DMS53 treated with DMSO at 0.1 percent for 48 hours (cell line): ENCODE results near the gene DMD.

ENCODE experiments used
- DNase-seq: peaks from one replicate; lab custom pipeline; 2025; ENCODE audit not compliant: unreplicated experiment; lab: John Stamatoyannopoulos, UW

DMD gene

DNA sequence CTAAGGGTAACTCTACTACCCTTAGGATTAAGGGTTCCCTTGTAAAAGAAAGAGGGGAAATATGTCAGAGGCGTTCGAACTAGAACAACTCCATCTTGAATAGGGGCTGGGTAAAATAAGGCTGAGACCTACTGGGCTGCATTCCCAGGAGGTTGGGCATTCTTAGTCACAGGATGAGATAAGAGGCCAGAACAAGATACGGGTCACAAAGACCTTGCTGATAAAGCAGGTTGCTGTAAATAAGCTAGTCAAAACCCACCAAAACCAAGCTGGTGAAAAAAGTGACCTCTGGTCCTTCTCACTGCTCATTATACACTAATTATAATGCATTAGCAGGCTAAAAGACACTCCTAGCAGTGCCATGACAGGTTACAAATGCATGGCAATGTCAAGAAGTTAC is 922.0 kb downstream of the DMD start:
- DNase-seq, result no peak

DNA sequence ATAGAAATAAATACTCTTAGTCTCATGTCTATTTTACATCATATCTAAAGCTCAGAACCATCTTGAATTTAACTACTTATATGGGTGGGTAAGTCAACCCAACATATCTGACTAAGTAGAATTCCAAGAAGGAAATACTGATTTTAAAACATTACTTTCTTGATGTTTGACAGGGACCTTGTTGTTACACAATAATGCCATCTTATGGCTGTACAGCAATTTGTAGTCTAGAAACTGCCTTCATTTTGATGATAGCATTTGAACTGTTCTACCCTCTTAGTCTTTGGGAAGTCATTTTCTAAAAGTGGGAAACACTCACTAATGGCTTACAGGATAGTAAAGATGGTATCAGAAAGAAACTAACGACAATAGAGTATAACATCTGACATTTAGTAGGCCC is 929.5 kb downstream of the DMD start:
- DNase-seq, result no peak

DNA sequence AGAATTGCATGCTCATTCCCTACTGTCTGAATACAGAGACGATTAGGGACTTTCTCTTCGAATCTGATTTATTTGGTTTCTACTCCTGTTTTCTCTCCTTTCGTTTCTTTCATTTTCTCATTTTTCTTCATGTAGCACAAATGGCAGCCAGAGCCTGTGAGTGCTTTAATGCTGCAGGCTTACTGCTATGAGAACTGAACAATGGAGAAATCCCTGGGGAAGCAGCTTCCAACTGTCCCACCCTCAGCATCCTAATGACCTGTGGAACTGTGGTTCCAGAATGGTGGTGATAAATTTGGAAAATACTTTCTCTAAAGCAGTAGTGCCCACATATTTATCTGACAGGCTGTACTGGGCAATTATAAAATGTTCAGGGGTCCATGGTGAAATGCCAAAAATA is 930.4 kb downstream of the DMD start:
- no peak for DNase-seq

DNA sequence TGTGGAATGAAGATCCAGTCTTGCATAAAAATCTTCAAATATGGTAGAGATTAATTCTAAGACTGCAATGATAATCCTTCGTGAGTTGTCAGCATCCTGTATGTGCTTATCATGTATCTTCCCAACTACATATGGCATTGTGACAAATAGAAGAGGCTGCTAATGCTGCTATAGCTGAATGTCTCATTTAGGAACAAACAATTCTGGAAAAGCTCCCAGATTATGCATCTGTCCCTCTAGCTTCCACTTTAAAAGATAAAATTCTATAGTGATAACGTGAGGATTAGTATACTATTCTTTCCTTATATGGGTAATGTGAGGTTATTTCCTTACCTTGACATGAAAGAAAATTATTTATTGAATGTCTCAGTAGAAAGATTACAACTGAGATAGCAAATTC is 930.9 kb downstream of the DMD start:
- DNase-seq, result no peak

DNA sequence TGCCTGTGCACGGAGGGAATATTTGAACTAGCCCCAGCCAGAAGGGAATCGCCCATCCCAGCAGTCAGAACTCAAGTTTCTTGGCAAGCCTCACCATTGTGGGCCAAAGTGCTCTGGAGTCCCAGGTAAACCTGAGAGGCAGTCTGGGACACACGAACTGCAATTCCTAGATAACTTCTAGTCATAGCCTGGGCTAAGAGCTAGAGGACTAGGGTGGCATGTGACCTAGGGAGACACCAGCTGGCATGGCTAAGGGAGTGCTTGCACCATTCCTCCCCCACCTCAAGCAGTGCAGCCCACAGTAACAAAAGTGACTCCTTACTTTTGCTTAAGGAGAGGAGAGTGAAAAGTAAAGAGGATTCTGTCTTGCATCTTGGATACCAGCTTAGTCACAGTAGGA is 935.2 kb downstream of the DMD start:
- DNase-seq, result no peak

DNA sequence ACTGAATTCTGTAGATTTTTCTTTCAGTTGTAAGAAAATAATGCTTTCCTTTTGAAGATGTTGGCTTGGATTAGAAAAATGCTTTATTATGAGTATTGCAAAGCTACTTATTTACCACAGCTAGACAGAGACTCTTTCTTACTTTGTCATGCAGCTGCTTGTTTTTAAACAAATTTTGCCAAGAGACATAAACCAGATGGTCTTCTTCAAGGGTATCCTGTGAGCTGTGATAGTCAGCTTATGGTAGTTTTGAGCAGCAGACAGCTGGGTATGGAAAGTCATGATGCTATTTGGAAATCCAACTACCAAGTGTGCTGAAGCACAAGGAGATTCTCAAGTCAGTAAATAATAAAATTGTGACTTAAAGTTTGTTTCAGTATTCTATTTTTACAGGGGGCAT is 941.5 kb downstream of the DMD start:
- DNase-seq, result no peak

DNA sequence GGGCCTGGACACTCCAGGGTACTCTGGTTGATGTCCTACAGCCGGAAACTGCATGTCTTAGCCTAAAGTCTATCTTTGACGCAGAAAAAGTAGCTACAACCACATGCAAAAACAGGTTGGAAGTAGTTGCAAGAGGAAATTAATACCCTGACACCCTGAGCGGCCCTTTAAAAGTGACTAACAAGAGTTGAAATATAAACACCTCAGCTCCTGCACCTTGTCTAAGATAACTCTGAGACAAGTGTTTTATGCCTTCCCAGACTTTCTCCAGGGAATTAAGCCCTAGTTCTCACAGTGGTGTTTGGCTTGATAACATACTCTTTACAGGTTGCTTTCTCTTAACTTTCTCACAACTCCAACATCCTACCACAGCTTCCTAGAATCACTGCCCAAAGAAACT is 943.1 kb downstream of the DMD start:
- no peak for DNase-seq

DNA sequence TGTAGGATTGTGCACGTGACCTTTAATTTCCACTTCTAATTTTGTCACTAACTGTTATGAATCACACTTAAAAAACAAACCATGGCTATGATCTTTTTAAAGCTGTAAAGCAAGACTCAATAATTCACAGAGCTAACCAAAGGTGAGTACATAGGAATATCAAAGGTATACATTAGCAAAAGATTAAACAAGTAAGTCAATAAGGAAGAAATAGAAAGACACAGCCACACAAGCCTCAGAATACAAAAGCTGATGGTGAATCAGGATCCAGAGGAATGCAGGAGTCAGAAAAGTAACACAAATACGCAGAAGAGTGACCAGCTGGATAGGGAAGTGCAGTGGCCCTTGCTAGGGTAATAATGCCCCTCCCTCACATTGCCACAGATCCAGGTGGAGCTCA is 943.6 kb downstream of the DMD start:
- DNase-seq, result no peak

DNA sequence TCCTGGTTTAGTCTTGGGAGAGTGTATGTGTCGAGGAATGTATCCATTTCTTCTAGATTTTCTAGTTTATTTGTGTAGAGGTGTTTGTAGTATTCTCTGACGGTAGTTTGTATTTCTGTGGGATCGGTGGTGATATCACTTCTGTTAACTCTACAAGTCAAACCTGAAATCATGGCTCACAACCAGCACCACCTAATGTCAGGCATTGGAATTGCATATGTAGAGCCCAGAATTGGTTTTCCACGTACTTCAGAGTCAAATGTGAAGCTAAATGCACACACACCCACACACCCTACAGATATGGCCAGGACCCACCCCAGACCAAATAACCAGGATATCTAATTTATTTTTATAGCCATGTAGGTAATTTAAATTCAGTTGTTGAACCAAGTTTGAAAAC is 964.7 kb downstream of the DMD start:
- peak; percentile 30 for DNase-seq

DNA sequence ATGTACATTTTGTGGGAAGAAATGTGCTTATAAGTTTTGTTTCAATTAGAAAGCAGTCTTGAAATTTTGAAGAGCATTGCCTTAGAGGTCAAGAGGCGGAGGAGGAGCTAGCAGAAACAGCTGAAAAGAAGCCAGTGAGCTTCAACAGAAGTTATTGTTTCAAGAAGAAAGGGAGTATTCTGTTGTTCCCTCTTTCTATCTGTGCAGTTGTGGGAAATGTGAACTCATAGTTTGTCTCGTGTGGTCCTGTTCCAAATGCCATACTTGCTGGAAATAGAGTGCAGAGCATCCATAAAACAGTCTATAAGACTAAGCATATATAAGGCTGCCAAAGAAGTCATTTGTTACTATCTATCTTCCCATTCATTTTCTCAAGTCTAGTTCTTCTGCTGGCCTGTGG is 1015.7 kb downstream of the DMD start:
- DNase-seq, result no peak

DNA sequence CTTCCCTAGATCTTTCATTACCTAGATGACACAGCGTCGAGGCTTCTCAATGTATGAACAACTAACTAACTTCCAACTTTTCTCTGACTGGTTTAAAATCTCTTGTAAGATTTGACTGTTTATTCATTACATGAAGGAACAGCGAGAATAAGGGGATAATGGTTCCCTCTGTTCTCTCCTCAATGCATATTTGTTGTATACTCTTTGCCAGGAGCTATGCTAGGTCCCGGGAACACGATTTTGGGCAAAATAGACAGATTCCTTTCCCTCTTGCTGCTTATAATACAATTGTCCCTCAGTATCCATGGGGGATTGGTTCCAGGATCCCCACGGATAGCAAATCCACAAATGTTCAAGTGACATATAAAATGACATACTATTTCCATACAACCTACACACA is 1020.0 kb downstream of the DMD start:
- DNase-seq, result no peak

DNA sequence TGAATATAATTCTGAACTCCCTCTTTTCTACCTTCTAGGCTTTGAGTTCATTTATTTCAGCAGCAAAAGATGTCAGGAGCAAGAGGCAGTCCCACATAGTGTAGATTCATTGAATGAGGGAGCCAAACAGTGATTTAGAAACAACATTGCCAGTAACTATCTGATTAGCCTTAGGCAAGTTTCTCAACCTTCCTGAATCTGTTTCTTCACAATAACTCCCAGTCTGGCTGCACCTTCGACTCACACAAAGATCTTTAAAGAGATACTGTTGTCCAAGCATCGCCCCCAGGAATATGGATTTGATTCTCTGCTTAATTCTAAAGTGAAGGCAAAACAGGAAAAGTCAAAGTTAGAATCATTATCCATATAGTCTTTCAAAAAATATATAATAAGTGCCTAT is 1026.2 kb downstream of the DMD start:
- no peak for DNase-seq

DNA sequence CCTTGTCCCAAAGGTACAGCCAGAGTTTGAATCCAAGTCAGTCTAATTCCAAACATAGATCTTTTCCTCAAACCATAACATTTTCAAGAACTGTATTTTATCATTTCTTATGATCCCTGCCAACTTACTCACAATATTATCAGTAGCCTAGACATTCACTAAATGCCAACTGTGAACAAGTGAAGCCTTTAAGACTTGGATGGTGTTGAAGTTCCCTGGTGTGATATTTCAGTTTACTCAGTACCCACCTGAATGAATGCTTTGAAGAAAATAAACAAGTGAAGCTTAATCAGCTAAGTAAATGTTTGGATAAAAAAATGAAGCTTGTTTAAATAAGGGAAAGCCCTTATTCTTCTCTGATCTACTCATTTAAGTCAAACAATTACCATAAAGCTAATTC is 1028.3 kb downstream of the DMD start:
- DNase-seq, result peak; percentile 36

DNA sequence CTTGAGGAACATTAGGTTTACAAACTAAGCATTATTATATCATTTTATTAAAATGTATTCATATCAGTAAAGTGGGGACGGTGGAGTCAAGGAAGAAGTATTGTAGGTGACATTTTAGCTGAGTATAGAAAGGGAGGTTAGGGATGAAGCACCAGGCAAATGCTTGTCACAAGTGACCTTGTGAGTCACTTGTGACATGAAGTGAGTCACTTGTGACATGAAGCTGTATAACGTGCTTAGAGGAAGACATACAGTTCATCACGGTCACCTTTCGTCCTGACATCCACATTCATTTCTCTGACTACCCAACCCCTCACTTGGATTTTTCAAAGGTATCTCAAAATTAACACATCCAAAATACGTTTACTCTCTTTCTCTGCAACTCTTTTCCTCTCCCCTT is 1034.8 kb downstream of the DMD start:
- DNase-seq, result no peak

DNA sequence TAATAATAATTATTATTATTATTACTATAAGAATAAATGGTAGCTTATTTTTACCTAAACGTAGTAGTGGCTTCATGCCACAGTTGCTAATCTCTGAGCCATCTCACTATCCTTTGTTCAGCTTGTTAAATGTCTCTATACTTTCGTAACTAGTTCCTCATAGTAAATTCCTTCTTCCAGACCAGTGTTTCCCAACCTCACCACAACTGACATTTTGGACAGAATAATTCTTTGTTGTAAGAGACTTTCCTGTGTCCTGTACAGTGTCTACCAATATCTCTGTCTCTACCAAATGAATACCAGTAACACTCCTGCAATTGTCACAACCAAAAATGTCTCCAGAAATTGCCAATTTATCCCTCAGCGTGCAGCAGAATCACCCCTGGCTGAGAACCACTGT is 1040.9 kb downstream of the DMD start:
- no peak for DNase-seq

DNA sequence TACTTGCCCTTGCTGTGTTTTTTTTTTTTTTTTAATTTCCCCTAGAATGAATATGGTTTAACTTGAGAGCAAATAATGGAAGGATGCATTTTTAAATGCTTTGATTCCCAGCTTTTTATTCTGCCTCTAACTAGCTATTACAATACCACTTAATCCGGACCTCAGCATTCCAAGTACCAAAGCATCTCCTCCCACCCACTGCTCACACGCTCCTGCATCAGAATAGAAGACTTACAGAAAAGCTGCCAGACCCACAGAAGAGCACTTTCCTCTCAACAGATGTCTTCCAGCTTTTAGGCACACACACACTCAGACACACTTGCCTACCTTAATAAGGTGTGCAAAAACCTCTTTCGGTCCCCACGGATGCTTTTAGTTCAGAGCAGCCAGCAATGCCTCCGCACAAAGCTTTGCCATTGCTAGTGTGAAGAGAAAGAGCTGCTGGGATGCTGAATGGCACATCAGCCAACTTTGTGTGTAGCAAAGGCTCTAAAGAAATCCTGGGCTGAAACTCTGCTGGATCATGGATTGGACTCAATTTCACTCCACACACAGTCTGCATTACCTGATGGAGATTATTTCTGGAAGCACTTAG is 1056.2 kb downstream of the DMD start:
- DNase-seq, result no peak

DNA sequence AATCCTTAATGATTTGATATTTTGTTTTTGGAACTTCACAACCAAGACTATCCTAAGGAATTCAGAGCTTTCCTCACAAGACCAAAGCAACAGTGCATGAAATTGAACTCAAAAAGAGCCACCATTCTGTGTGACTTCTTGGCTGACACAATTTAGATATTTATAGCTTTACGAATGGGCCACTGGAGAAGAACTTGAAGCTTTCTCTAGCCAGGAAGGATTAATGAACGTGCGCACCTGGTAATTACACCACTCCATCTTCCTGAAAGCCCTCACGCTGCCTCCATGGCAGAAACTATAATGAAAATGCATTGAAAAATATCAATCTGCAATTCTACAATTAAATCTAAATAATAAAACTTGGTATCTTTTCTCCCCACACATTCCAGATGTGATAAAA is 1057.8 kb downstream of the DMD start:
- DNase-seq, result no peak

DNA sequence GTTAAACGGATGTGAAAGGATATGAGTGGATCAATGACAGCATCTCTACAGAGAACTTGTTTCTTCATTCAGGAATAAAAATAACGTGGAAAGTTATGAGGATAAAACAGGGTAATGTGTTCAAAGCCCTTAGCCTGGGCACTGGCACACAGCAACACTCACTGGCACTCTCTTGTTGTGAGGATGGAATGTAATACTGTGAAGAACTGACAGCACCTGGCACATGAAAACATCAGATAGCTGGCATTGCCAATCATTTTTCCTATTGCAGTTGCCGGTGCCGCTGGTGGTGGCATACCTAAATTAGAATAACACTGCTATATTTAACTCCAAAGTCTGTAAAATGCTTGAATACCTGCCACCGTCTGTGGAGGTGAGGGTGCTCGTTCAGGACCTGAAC is 1061.2 kb downstream of the DMD start:
- DNase-seq, result no peak

DNA sequence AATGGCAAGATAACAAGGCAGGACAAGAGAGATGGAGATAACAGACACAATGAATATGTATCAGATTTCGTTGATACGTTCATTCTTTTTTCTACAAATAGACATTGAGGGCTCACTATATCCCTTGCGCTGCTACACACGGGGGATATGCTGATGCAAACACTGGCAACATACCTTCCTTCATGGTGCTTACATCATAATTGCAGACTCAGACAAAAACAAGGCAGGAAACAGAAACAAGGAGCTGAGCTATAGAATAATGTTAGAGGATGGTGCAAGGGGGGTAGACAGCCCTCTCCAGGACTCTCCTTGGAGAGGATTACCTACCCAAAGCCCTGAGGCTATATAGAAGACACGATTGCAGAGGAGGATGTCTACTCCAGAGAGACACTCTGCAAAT is 1069.5 kb downstream of the DMD start:
- DNase-seq, result no peak

DNA sequence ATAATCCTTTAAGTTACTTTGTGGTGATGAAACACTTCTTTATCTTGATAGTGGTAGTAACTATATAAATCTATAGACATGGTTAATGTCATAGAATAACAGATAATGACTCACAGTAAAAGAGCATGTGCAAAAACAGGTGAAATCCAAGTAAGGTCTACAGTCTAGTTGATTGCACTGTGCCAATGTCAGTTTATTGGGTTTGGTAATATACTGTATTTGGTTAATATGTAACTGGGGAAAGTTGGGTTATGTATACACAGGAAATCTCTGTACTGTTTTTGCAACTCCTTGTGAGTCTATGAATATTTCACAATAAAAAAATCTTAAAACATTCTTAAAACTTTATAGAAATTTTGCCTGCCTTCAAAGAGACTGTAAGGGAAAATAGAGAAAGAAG is 1071.9 kb downstream of the DMD start:
- peak; percentile 24 for DNase-seq

DNA sequence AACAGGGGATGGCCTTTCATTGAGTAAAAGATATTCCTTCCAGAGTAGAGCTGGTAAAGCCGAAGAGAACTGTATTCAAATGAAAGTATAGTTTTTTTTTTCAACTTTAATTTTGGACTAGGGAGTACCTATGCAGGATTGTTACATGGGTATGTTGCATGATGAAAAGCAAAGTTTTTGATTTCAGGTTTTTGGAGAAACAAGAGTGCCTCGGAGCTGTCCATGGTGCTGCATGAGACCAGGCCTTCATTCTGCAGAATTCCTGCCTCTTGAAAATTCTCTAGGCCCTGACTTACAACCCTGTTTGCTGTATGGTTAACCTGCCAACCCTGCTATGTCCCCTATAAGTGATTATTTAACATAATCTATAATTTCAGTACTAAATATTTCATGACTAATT is 1073.8 kb downstream of the DMD start:
- DNase-seq, result no peak

DNA sequence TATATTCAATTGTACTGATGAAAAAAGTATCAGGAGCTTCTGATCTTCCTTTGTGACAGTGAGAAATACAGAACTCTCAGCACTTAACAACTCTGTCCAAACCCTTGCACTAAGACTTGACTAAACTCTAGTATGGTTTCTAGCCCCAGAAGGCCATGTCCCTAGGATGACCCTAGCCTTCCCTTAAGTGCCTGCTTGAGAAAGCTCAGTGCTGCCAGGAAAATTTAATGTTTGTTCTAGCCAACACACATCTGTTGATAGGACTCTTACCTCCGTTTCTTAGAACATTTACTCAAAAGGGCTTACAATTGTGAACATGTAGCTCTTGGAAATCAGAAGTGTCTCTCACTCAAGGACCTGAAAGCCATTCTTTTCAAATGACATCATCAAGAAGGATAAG is 1084.4 kb downstream of the DMD start:
- DNase-seq, result no peak

DNA sequence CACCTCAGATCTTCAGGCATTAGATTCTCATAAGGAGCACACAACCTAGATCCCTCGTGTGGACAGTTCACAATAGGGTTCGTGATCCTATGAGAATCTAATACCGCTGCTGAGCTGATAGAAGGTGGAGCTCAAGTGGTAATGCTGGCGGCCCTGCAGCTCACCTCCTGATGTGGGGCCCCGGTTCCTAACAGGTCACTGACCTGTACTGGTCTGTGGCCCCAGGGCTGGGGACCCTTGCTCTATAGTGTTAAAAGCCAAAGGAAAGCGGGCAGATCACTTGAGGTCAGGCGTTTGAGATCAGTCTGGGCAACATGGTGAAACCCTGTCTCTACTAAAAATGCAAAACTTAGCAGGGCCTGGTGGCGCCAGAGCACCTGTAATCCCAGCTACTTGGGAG is 1092.5 kb downstream of the DMD start:
- no peak for DNase-seq

DNA sequence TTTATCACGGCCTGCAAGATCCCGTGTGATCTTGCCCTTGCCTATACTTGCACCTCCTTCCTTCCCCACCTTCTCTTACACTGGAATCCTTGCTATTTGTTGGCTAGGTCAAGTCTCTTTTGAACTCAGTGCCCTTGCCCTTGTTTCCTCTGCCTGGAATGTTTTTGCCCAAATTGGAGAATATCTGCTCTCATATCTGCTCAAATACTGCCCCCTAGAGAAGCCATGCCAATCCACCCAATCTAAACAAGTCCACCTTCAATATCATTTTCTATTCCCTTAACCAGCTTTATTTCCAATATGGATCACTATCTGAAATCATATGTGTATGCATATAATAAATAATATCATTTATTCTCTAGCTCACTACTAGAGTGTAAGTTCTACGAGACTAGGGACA is 1095.3 kb downstream of the DMD start:
- no peak for DNase-seq
